GM18505 (cell line): ENCODE data around the gene NSG1.

Experiments used
- ATAC-seq: cut with Tn5 transposase; IDR thresholded peaks from one replicate; pipeline ENCODE4 v1.9.1; 2021; ENCODE audit not compliant: unreplicated experiment
- POLR2A ChIP-seq: IDR thresholded peaks from 4 replicates; pipeline ENCODE4 v1.6.1; 2011; ENCODE audit warnings: borderline replicate concordance; ENCODE audit not compliant: insufficient read depth, insufficient read length; ENCODE audit errors: extremely low read depth

Gene NSG1

DNA sequence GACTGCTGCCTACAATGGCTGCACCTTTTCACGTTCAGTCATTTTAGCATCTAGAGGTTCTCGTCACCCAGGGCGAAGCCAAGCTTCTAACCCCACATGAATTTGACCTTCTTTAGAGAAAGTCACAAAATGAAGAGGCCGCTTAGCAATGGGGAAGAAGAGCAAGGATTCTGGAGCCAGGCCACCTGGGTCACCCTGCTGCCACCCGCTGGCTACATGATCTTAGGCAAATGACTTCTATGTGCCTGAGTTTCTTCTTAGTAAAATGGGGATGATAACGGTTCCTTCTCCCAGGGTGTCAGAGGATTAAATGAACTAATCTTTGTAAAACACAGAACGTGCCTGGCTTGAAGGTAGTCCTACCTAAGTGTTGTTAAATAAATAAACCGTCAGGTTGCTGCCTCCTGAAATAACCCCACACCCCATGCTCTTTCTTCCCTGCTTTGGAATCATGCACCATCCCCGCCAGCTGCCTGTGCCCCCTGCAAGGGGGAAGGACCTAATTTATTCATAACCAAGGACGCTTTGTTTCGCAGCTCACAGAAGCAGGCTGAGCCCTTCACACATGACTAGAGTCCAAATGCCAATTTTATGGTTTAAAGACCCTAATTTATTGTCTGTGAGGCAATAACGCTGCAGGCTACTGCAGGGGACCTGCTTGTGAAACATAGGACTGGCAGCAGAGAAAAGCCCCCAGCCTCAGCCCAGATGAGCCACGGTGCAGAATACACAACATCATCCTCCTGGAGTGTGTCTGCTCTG, 28.6 kb upstream of the NSG1 start:
- TF ChIP-seq POLR2A = no peak
- ATAC-seq = no peak

- no peak for ATAC-seq
- TF ChIP-seq POLR2A = no peak
Measured at GRCh38 chr4:4361883-4362282, 25.0 kb upstream of the NSG1 start.

- ATAC-seq = no peak
- TF ChIP-seq POLR2A = no peak
Measured at GRCh38 chr4:4362991-4363697, 23.8 kb upstream of the NSG1 start.

DNA sequence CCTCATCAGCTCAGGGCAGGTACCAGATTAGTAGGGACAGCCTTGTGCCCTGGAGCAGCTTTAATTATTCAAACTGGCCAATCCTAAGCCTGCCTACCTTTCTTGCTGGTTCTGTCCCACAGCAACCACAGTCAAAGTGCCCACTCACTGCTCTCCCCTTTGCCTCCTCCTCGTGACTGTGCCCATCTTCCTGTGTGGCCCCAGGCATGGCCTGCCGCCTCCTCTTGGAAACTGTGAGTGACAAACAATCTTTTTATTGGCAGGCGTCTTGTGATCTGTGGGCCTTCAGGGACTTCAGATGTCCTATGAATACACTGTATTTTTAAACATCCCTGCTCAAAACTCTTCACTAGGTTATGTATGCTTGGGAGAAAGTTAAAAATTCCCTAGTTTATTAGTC, 22.8 kb upstream of the NSG1 start:
- TF ChIP-seq POLR2A = no peak
- no peak for ATAC-seq

DNA sequence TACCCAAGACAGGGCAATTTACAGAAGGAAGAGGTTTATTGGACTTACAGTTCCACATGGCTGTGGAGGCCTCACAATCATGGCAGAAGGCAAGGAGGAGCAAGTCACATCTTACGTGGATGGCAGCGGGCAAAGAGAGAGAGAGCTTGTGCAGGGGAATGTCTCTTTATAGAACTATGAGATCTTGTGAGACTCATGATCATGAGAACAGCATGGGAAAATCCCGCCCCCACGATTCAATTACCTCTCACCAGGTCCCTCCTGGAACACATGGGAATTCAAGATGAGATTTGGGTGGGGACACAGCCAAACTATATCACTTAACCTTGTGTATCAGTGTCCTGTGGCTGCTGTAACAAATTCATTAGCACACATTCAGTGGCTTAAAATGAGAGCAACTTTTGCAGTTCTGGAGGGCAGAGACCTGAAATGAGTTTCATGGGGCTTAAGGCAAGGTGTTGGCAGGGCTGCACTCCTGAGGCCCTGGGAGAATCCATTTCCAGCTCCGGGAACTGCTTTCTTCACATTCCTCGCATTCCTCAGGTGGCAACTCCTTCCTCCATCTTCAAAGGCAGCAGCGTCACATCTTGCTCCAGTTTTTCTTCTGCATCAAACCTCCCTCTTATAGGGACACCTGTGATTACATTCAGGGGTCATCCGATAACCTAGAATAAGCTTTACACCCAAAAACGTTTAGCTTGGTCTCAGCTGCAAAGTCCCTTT, 22.3 kb upstream of the NSG1 start:
- no peak for ATAC-seq

GRCh38 chr4:4368809-4369580, 17.9 kb upstream of the NSG1 start:
- ATAC-seq = no peak
- no peak for TF ChIP-seq POLR2A

More for the DNA sequence above, 22.3 kb upstream of the NSG1 start:
- no peak for TF ChIP-seq POLR2A

DNA sequence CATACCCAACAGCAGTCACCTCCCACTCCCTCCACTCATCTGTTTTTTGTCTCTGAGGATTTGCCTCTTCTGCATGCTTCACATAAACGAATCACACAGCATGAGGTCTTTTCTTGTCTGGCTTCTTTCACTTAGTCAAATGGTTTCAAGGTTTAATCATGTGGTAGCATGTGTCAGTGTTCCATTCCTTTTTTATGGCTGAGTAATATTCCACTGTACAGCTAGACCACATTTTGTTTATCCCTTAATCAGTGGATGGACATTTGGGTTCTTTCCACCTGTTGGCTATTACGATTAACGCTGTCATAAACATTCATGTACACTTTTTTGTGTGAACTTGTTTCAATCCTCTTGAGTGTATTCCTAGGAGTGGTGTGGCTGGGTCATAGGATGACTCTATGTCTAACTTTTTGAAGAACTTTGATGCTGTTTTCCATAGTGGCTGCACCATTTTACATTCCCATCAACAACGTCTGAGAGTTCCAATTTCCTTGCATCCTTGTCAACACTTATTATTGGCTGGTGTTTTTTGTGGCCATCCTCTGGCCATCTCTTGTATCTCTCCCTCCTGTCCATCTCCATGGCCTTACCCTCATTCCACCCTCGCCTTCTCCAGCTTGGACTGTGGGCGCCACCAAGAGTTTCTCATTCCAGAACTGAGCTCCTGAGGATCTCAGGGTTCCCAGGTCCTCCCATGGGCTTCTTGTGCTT, 12.4 kb upstream of the NSG1 start:
- ATAC-seq = no peak
- no peak for TF ChIP-seq POLR2A

GRCh38 chr4:4376074-4376473, 10.8 kb upstream of the NSG1 start:
- ATAC-seq = no peak
- no peak for TF ChIP-seq POLR2A

GRCh38 chr4:4377191-4377590, 9.7 kb upstream of the NSG1 start:
- no peak for TF ChIP-seq POLR2A
- ATAC-seq = no peak

DNA sequence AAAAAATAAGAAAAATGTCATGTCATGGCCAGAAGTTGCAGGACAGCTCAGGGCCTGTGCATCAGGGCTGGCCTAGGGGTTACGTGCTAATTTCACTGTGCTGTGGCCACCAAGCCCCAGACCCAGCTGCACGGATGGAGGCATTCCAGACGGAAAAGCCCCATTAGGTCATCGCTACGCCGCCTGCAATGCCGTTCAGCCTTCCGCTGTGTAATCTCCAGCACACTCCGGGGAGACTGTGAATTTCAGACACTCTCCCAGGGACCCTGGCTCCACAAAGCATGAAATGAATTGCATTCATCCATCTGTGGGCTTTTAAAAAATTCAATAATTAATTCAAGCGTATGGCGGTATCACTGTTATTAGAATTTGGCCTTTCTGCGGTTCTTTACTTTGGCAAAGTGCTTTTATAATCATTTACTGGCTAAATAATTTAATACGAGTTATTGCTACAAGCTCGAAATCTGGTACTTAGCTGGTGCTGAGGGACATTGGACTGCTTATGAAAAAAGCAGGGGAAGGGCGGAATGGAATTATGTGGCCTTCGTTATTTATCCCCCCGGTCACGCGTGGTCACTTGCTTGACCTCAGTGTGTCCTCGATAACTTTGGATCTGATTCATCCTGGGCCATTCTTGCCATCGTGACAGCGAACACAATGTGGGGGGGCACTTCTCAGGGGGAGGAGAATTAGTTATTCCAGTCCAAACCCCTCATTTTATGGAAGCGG, 9.0 kb upstream of the NSG1 start:
- no peak for TF ChIP-seq POLR2A

DNA sequence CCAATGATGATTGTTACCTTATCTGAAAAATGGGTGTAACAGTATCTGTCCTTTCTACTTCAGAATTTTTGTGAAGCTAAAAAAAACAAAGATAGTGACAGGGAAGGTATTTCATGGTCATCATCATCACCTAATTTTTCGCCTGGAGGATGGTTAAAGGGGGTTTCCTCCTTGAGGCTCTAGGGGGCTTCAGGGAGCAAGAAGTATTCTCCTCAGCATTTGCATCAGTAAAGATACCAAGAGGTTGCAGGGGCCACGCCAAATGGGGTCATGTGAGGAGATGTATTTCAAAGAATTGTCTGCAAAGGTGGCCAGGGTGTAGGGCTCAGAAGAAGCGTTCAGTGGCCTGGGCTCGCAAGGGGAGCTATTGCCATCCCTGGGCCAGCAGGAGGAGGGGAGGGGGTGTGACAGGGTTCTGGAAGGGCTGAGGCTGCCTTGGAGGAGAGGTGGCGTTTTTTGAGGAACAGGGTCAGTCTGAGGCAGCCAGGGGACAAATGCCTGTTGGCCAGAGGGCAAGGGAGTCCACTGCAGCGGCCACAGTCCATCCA, 7.3 kb upstream of the NSG1 start:
- TF ChIP-seq POLR2A = no peak
- ATAC-seq = no peak

More for the DNA sequence above, 9.0 kb upstream of the NSG1 start:
- no peak for ATAC-seq

DNA sequence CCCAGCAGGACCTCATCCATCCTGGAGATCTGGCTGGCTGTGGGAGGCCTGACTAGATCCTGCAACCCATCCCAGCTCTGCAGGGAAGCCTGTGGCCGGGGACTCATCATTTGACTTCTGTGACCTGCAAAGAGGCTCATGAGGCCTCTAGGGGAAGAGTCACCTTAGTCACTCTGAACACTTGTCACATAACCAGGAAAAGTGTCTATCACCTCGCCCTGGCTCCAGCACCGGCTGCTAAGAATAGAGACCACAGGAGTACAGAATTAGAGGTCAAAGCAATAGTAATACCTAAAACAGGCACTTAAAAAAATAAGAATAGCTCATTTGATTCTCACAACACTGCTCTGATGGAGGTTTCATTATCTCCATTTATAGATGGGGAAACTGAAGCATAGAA, 3.8 kb upstream of the NSG1 start:
- no peak for ATAC-seq
- no peak for TF ChIP-seq POLR2A
